K562 (cell line): ENCODE measurements around the gene VPREB3. TPM values are rescaled to one million over a fixed set of nuclear protein-coding genes. Genes with fewer than 3 reads are reported as not detected.

ENCODE experiments used
- ATAC-seq: fragments of 200-7000 bp; cut with Tn5 transposase; 3 replicates; pipeline ENCODE4 v1.9.1; 2020; ENCODE audit warnings: moderate library complexity
- BruUV-seq: library from RNA; stranded (reverse); fragments of 400-500 nt; replicated peaks from 2 replicates; lab custom pipeline; 2021; lab: Mats Ljungman, UMichigan
- CTCF ChIA-PET: fragments of 300-600 bp; formaldehyde crosslinking; extraction: SDS; loops from one replicate; lab custom pipeline; 2021; ENCODE audit warnings: low intra/inter-chr PET ratio; lab: Yijun Ruan, JAX
- POLR2A ChIA-PET: fragments of 300-600, 350-650 bp; sonication (Branson Sonifier 250); formaldehyde crosslinking; extraction: SDS; loops from one replicate; lab custom pipeline; 2021; ENCODE audit warnings: antibody characterized with exemption, inconsistent platforms; lab: Yijun Ruan, JAX
- DNase-seq, 4 experiments: peaks; one replicate each; pipeline versions ENCODE4 v3.0.0 to v3.0.0-alpha.2; 2011 to 2018; ENCODE audit warnings: low spot score in 3 of 4, mixed read lengths in 3 of 4; ENCODE audit errors: extremely low read depth in 1 of 4
- FAIRE-seq: peaks from 2 replicates; lab custom pipeline; 2011; peaks lifted over from hg19 to GRCh38; lab: Jason Lieb, UNC
- H2AFZ ChIP-seq: 2 replicates; pipeline ENCODE4 v1.6.0; 2011; ENCODE audit warnings: low read depth, low read length, control low read depth, inconsistent platforms
- H3K27ac ChIP-seq: fragments of 200-600 bp; 3 replicates; pipeline ENCODE4 v1.8.0; 2011; ENCODE audit warnings: low read depth, mild to moderate bottlenecking, control low read depth, inconsistent platforms, low read length, moderate library complexity, mixed read lengths; ENCODE audit errors: extremely low read depth
- H3K27me3 ChIP-seq, 2 experiments: fragments of 300-600 bp in 1 of 2; 2 replicates in 1 of 2; 3 replicates in 1 of 2; pipeline versions ENCODE4 v1.6.0 to v1.8.0; 2011; ENCODE audit warnings: inconsistent platforms in 2 of 2, low read length in 2 of 2, mild to moderate bottlenecking in 1 of 2, mixed read lengths in 1 of 2, moderate library complexity in 1 of 2; ENCODE audit not compliant: control insufficient read depth in 2 of 2, insufficient read depth in 2 of 2
- H3K36me3 ChIP-seq: fragments of 300-600 bp; 3 replicates; pipeline ENCODE4 v1.8.0; 2011; ENCODE audit warnings: mild to moderate bottlenecking, low read length, inconsistent platforms; ENCODE audit not compliant: control insufficient read depth, insufficient read depth
- H3K4me1 ChIP-seq, 2 experiments: fragments of 200-600 bp in 1 of 2; replicated peaks in 1 of 2; 2 replicates in 1 of 2; 3 replicates in 1 of 2; pipeline versions ENCODE4 v1.5.1 to v1.8.0; 2011; ENCODE audit warnings: inconsistent platforms in 2 of 2, low read length in 2 of 2, mild to moderate bottlenecking in 1 of 2, mixed read lengths in 1 of 2, moderate library complexity in 1 of 2; ENCODE audit not compliant: control insufficient read depth in 2 of 2, insufficient read depth in 2 of 2
- H3K4me2 ChIP-seq: 2 replicates; pipeline ENCODE4 v1.6.1; 2011; ENCODE audit warnings: low read length, control low read depth, inconsistent platforms, mixed read lengths; ENCODE audit not compliant: insufficient read depth
- H3K4me3 ChIP-seq: fragments of 200-600 bp; sonication (generic), shearing (Covaris generic); 2 replicates; pipeline ENCODE4 v1.5.1; 2016; ENCODE audit warnings: control low read depth, inconsistent platforms
- H3K79me2 ChIP-seq: fragments of 200-600 bp; 3 replicates; pipeline ENCODE4 v1.8.0; 2011; ENCODE audit warnings: low read length, inconsistent platforms; ENCODE audit not compliant: control insufficient read depth, insufficient read depth
- H3K9ac ChIP-seq, 2 experiments: 2 replicates each; pipeline versions ENCODE4 v1.6.0 to v1.6.1; 2011; ENCODE audit warnings: low read depth in 2 of 2, low read length in 2 of 2, control low read depth in 1 of 2, inconsistent platforms in 1 of 2, mild to moderate bottlenecking in 1 of 2, mixed read lengths in 1 of 2; ENCODE audit not compliant: insufficient read depth in 1 of 2
- H3K9me1 ChIP-seq: one replicate; pipeline ENCODE4 v1.6.0; 2011; ENCODE audit warnings: inconsistent platforms, mild to moderate bottlenecking, low read length, moderate library complexity; ENCODE audit not compliant: control insufficient read depth, insufficient read depth
- H3K9me3 ChIP-seq: replicated peaks from 2 replicates; pipeline ENCODE4 v1.5.1; 2011; ENCODE audit warnings: low read depth, low read length, inconsistent platforms; ENCODE audit not compliant: control insufficient read depth, insufficient read depth
- H4K20me1 ChIP-seq: replicated peaks from 2 replicates; pipeline ENCODE4 v1.6.1; 2011; ENCODE audit warnings: low read length, inconsistent platforms, mixed read lengths; ENCODE audit not compliant: control insufficient read depth, insufficient read depth
- ARID3A ChIP-seq: IDR thresholded peaks from 2 replicates; pipeline ENCODE4 v1.6.1; 2012; ENCODE audit warnings: low read depth, low read length, improper control_type of control experiment, borderline replicate concordance
- BDP1 ChIP-seq: IDR thresholded peaks from 3 replicates; pipeline ENCODE4 v1.6.1; 2011; ENCODE audit not compliant: insufficient read length, insufficient read depth
- MLX ChIP-seq, 2 experiments: fragments of 450-650 bp in 1 of 2; sonication (generic) in 1 of 2; formaldehyde crosslinking; conservative IDR thresholded peaks; 2 replicates each; pipeline versions ENCODE4 v1.4.0 to v1.8.1; 2020 to 2022; ENCODE audit warnings: mild to moderate bottlenecking in 1 of 2, missing genetic modification reagents in 1 of 2
- SMARCB1 ChIP-seq: IDR thresholded peaks from 2 replicates; pipeline ENCODE4 v1.6.1; 2011; ENCODE audit warnings: improper control_type of control experiment, low read depth; ENCODE audit not compliant: insufficient read length
- XRCC4 ChIP-seq: IDR thresholded peaks from one replicate; pipeline ENCODE4 v1.6.1; 2011; ENCODE audit not compliant: insufficient read depth, insufficient read length; ENCODE audit errors: extremely low read depth
- ZNF57 ChIP-seq: fragments of 450-650 bp; formaldehyde crosslinking; IDR thresholded peaks from 2 replicates; pipeline ENCODE4 v1.4.0; 2020; ENCODE audit warnings: mild to moderate bottlenecking, moderate library complexity
- WGBS: fragments of 100-300 bp; shearing (Covaris generic); methylation state at CpG from one replicate; pipeline ENCODE4 v1.1.6; 2016; ENCODE audit warnings: low coverage, mixed read lengths; ENCODE audit not compliant: insufficient coverage; ENCODE audit errors: missing lambda C conversion rate; 5-methylcytosine and 5-hydroxymethylcytosine counted together
- in situ Hi-C: fragments of 300-500 bp; cut with MboI; formaldehyde crosslinking; loops from 4 replicates; pipeline ENCODE4 v1.15.0; 2018; ENCODE audit warnings: inconsistent platforms, mixed read lengths
- intact Hi-C: fragments of 100-400 bp; cut with micrococcal nuclease; formaldehyde crosslinking; loops from 2 replicates; pipeline ENCODE4 v1.14.2; 2022
- polyA plus RNA-seq, 8 experiments: library from polyadenylated mRNA; depleted of rRNA in 4 of 8; stranded (reverse) in 5 of 8; unstranded in 3 of 8; fragments of >200 nt; fragmentation: Nextera tagmentation in 2 of 8; fragmentation: Illumina TruSeq in 1 of 8; extraction: Ambion mirVana in 2 of 8; extraction: Trizol in 1 of 8; gene quantifications; 2 replicates each; pipeline versions ENCODE4 v1.2.1 to v1.2.3, GENCODE V29; 2011 to 2014; ENCODE audit warnings: inconsistent platforms in 1 of 8, missing spikeins in 1 of 8
- total RNA-seq, 7 experiments: library from RNA; depleted of rRNA in 6 of 7; stranded (reverse); fragments of >200 nt in 6 of 7; fragmentation: Illumina TruSeq in 2 of 7; extraction: Trizol in 2 of 7; gene quantifications; 2 replicates each; pipeline versions ENCODE4 v1.2.1 to v1.2.3, GENCODE V29; 2011 to 2021; ENCODE audit warnings: low replicate concordance in 1 of 7
- TF ChIP-seq, protein P1 (sequence below): fragments of 250-450 bp; sonication (Bioruptor Pico); IDR thresholded peaks from 2 replicates; pipeline ENCODE4 v1.5.1; 2021; ENCODE audit warnings: mild to moderate bottlenecking

VPREB3 gene
- total and polyA plus RNA-seq, 9 of the 15 experiments (the other 6 are each of a cell fraction or from before 2014, with no cell fraction given), result 0.14 to 0.71 (median 0.20) TPM; not detected in 6

DNA sequence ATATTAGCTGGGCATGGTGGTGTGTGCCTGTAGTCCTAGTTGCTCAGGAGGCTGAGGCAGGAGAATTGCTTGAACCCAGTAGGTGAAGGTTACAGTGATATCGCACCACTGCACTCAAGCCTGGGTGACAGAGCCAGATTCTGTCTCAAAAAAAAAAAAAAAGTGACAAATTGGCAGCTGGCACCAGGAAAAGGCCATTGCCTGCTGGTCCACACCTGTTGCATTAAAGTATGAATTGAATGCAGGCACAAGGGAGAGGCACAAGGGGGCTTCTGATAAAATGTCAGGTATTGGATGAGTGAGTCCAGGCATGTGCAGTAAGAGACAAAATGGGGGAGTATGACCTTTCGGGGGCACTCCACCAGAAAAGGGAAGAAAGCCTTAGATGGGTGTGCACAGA lies 31.5 kb downstream of the VPREB3 start:
- no peaks in the 10 kb centered on the region for H3K27me3 ChIP-seq
- H3K9me3 ChIP-seq, result no peaks in the 10 kb centered on the region
- ATAC-seq (no peak), DNase-seq (no peak), FAIRE-seq (no peak)
- no TSS peak for BruUV-seq
- CTCF ChIA-PET, result interaction anchor here (0.6 kb wide), 1 partner anchor 111 kb away, joined by 3 read pairs; no protein-coding TSS in a partner anchor
- no peaks in the 10 kb centered on the region for H3K79me2 ChIP-seq
- intact Hi-C loops, result no loop called here
- H3K4me2 ChIP-seq, result no peak overlapping the region
- no peak overlapping the region for H3K27ac ChIP-seq
- no peaks in the 10 kb centered on the region for H3K9me1 ChIP-seq
- 44% methylated on average over 2 of the region's 2 CpGs for WGBS
- H3K4me1 ChIP-seq, result no peaks in the 10 kb centered on the region; a peak in 2 of 5 replicates
- no peak for TF ChIP-seq XRCC4
- H3K9ac ChIP-seq, result no peak overlapping the region
- in situ Hi-C loops, result no loop called here
- H2AFZ ChIP-seq, result no peak overlapping the region
- no peaks in the 10 kb centered on the region for H3K36me3 ChIP-seq
- no peak overlapping the region for H3K4me3 ChIP-seq
- no peaks in the 10 kb centered on the region for H4K20me1 ChIP-seq
- POLR2A ChIA-PET, result no interaction called here

DNA sequence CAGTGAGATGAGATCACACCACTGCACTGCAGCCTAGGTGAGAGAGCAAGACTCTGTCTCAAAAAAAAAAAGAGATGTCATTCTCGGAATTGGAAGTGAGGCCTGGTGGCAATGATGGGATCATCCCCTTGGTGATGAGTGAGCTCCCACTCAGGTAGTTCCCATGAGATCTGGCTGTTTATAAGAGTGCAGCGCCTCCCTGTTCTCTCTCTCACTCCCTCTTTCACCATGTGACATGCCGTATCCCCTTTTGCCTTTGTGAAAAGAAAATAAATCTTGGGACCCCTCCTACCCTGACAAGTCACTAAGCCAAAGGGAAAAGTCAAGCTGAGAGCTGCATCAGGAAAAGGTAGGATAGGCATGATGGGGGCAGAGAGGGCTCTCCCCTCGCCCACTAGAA lies 32.1 kb downstream of the VPREB3 start:
- DNase-seq, result no peak

More for the DNA sequence above, 32.1 kb downstream of the VPREB3 start:
- no peaks in the 10 kb centered on the region for H3K27me3 ChIP-seq
- peaks cover 3 to 5% of the 10 kb centered on the region in 2 experiments; a peak in 4 of 5 replicates for H3K4me1 ChIP-seq
- WGBS, result 33% methylated on average over 2 of the region's 4 CpGs
- peaks cover under 1% of the 10 kb centered on the region; the same call in 2 of the 3 replicates for H3K79me2 ChIP-seq
- no peak overlapping the region for H3K9ac ChIP-seq
- no peaks in the 10 kb centered on the region for H4K20me1 ChIP-seq
- no peak for FAIRE-seq
- POLR2A ChIA-PET, result no interaction called here
- no TSS peak for BruUV-seq
- H3K9me1 ChIP-seq, result no peaks in the 10 kb centered on the region
- in situ Hi-C loops, result no loop called here
- H3K36me3 ChIP-seq, result no peaks in the 10 kb centered on the region
- intact Hi-C loops, result no loop called here
- no peak overlapping the region for H3K4me3 ChIP-seq
- no peak overlapping the region for H2AFZ ChIP-seq
- H3K4me2 ChIP-seq, result no peak overlapping the region
- no peak for ATAC-seq
- H3K27ac ChIP-seq, result no peak overlapping the region
- TF ChIP-seq, protein P1, sequence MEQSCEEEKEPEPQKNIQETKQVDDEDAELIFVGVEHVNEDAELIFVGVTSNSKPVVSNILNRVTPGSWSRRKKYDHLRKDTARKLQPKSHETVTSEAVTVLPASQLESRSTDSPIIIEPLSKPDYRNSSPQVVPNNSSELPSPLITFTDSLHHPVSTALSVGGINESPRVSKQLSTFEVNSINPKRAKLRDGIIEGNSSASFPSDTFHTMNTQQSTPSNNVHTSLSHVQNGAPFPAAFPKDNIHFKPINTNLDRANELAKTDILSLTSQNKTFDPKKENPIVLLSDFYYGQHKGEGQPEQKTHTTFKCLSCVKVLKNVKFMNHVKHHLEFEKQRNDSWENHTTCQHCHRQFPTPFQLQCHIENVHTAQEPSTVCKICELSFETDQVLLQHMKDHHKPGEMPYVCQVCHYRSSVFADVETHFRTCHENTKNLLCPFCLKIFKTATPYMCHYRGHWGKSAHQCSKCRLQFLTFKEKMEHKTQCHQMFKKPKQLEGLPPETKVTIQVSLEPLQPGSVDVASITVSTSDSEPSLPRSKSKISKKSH, result no peak
- no peak for TF ChIP-seq ARID3A
- TF ChIP-seq ZNF57 (CRISPR knock-in tag), result no peak
- TF ChIP-seq BDP1, result no peak
- TF ChIP-seq MLX (CRISPR knock-in tag; conservative IDR thresholded peaks at IDR 0.05), result no peak
- TF ChIP-seq SMARCB1, result no peak
- H3K9me3 ChIP-seq, result no peaks in the 10 kb centered on the region
- CTCF ChIA-PET, result interaction anchor here (0.6 kb wide), 1 partner anchor 110 kb away, joined by 3 read pairs; no protein-coding TSS in a partner anchor
